ENCODE measurements around the gene ATF7IP. TPM values are rescaled to one million over a fixed set of nuclear protein-coding genes. Genes with fewer than 3 reads are reported as not detected.
A peak's percentile ranks its signal among the peaks of the same experiment; 100 is the strongest.

Gene ATF7IP
- total and polyA plus RNA-seq, 2 donors (not counting 1 experiment from before 2014, with no cell fraction given) = 28.1 to 208 TPM

DNA sequence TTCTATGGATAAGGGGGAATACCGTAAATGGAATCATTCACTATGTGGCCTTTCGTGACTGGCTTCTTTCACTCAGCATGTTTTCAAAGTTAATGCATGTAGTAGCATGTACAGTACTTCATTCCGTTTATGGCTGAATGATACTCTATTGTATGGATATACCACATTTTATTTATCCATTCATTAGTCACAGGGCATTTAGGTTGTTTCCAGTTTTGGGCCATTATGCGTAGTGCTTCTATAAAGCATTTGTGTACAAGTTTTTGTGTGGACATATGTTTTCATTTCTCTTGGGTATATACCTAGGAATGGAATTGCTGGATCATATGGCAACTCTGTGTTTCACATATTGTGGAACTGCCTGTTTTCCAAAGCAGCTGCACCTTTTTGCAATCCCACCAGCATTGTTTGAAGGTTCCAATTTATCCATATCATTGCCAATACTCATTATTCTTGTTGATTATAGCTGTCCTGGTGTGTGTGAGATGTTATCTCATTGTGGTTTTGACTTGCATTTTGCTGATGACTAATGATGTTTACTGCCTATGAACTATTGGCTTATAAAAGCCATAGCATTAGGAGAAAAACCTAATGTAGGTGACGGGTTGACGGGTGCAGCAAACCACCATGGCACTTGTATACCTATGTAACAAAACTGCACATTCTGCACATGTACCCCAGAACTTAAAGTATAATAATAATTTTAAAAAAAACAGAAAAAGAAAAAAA lies 45.5 kb downstream of the ATF7IP start:
- Histone ChIP-seq H4K20me1 (ENCODE audit: control insufficient read depth, insufficient read depth, low read length, poor library complexity, severe bottlenecking) (peaks cover 19% of the 10 kb centered on the region), H3K79me2 (ENCODE audit: control insufficient read depth, insufficient read depth, low read length) (peaks cover 100% of the 10 kb centered on the region), H3K4me2 (replicated peaks; ENCODE audit: low read depth, low read length, poor library complexity, severe bottlenecking) (no peak overlapping the region), H3K27me3 (replicated peaks in 1 of 4; ENCODE audit: control extremely low read depth in 1 of 4, control insufficient read depth in 3 of 4, insufficient read depth in 4 of 4, low read length in 3 of 4) (no peaks in the 10 kb centered on the region), H3K9me3 (ENCODE audit: control extremely low read depth in 1 of 3, control insufficient read depth in 2 of 3, insufficient read depth in 1 of 3, low read length in 2 of 3) (peaks cover 8 to 21% (median 16%) of the 10 kb centered on the region in 3 donors), H3K9ac (ENCODE audit: low read length) (no peak overlapping the region), H3K4me3 (ENCODE audit: control extremely low read depth in 1 of 5, extremely low read depth in 1 of 5, insufficient read depth in 1 of 5, low read depth in 2 of 5, low read length in 4 of 5) (no peak overlapping the region), H2AFZ (ENCODE audit: insufficient read depth, low read depth, low read length, poor library complexity, severe bottlenecking) (no peak overlapping the region), H3K27ac (ENCODE audit: low read length in 2 of 2) (no peak overlapping the region), H3K36me3 (replicated peaks in 1 of 2; ENCODE audit: control extremely low read depth in 1 of 2, control insufficient read depth in 1 of 2, extremely low read depth in 1 of 2, insufficient read depth in 2 of 2, low read length in 1 of 2) (peaks cover 12 to 23% of the 10 kb centered on the region in 2 experiments), H3K4me1 (ENCODE audit: control insufficient read depth in 2 of 2, insufficient read depth in 2 of 2, low read length in 2 of 2) (peaks cover 11 to 36% of the 10 kb centered on the region in 2 donors)
- DNase-seq (no peak), ATAC-seq (ENCODE audit: low read depth) (no peak)
- no CpG with 5 or more reads among the region's 6 CpGs for WGBS (ENCODE audit: insufficient coverage)
- intact Hi-C loops (cut with micrococcal nuclease) = no loop called here
- Mint-ChIP-seq H3K9me3 (ENCODE audit: insufficient read depth) (peaks cover 2% of the 10 kb centered on the region), H3K4me1 (peaks cover 50% of the 10 kb centered on the region), H3K4me3 (no peak overlapping the region), H3K27me3 (no peaks in the 10 kb centered on the region), H3K27ac (no peak overlapping the region)
- ChIA-PET POLR2A (no interaction called here), CTCF (interaction anchor here (1.0 kb wide), 1 partner anchor 20 kb away, joined by 3 read pairs; no protein-coding TSS in a partner anchor)
- TF ChIP-seq EZH2 (IDR thresholded peaks at IDR 0.05; ENCODE audit: borderline replicate concordance, insufficient read depth, low read depth, low read length, poor library complexity, severe bottlenecking) = no peak
- TF ChIP-seq CTCF (IDR thresholded peaks at IDR 0.05) = no peak

GRCh38 chr12:14416658-14417057 lies 51.2 kb downstream of the ATF7IP start:
- peaks cover 50% of the 10 kb centered on the region for H3K4me1 Mint-ChIP-seq
- peaks cover 21 to 45% of the 10 kb centered on the region in 2 donors for H3K4me1 ChIP-seq (ENCODE audit: control insufficient read depth in 2 of 2, insufficient read depth in 2 of 2, low read length in 2 of 2)
- peak overlapping the region; percentile 31 to 62 for H3K27ac ChIP-seq (ENCODE audit: low read length in 2 of 2)
- peaks cover 10 to 20% (median 14%) of the 10 kb centered on the region in 3 donors for H3K9me3 ChIP-seq (ENCODE audit: control extremely low read depth in 1 of 3, control insufficient read depth in 2 of 3, insufficient read depth in 1 of 3, low read length in 2 of 3)
- intact Hi-C loops (cut with micrococcal nuclease) = loop anchor here (1.0 to 5.0 kb wide), 4 partner anchors 14 to 177 kb away; no protein-coding TSS in a partner anchor
- H3K27ac Mint-ChIP-seq = peak overlapping the region; percentile 75
- H3K4me3 ChIP-seq (ENCODE audit: control extremely low read depth in 1 of 5, extremely low read depth in 1 of 5, insufficient read depth in 1 of 5, low read depth in 2 of 5, low read length in 4 of 5) = no peak overlapping the region
- ChIA-PET POLR2A (interaction anchor here (0.7 kb wide), 1 partner anchor 20 kb away, joined by 6 read pairs; no protein-coding TSS in a partner anchor), CTCF (interaction anchor here (0.7 to 2.3 kb wide), 10 partner anchors 22 to 231 kb away, joined by 3 to 14 read pairs (median 4); partner anchors contain the start of gene ATF7IP)
- no peaks in the 10 kb centered on the region for H3K27me3 Mint-ChIP-seq
- WGBS (ENCODE audit: insufficient coverage) = 29% methylated on average over 1 of the region's 1 CpG
- peaks cover 99% of the 10 kb centered on the region for H3K79me2 ChIP-seq (ENCODE audit: control insufficient read depth, insufficient read depth, low read length)
- H4K20me1 ChIP-seq (ENCODE audit: control insufficient read depth, insufficient read depth, low read length, poor library complexity, severe bottlenecking) = peaks cover 15% of the 10 kb centered on the region
- peaks cover 3% of the 10 kb centered on the region for H3K9me3 Mint-ChIP-seq (ENCODE audit: insufficient read depth)
- H3K4me2 ChIP-seq (replicated peaks; ENCODE audit: low read depth, low read length, poor library complexity, severe bottlenecking) = peak overlapping the region; percentile 23
- H2AFZ ChIP-seq (ENCODE audit: insufficient read depth, low read depth, low read length, poor library complexity, severe bottlenecking) = no peak overlapping the region
- no peak overlapping the region for H3K9ac ChIP-seq (ENCODE audit: low read length)
- DNase-seq (peak; percentile 69), ATAC-seq (ENCODE audit: low read depth) (peak; percentile 75)
- TF ChIP-seq CTCF (IDR thresholded peaks at IDR 0.05) (peak; percentile 26), EZH2 (IDR thresholded peaks at IDR 0.05; ENCODE audit: borderline replicate concordance, insufficient read depth, low read depth, low read length, poor library complexity, severe bottlenecking) (no peak)
- H3K27me3 ChIP-seq (replicated peaks in 1 of 4; ENCODE audit: control extremely low read depth in 1 of 4, control insufficient read depth in 3 of 4, insufficient read depth in 4 of 4, low read length in 3 of 4) = no peaks in the 10 kb centered on the region
- peak overlapping the region; percentile 68 for H3K4me3 Mint-ChIP-seq
- H3K36me3 ChIP-seq (replicated peaks in 1 of 2; ENCODE audit: control extremely low read depth in 1 of 2, control insufficient read depth in 1 of 2, extremely low read depth in 1 of 2, insufficient read depth in 2 of 2, low read length in 1 of 2) = peaks cover 14 to 22% of the 10 kb centered on the region in 2 experiments
